GM23248 (cell line): Measurements from ENCODE around the gene RBPJL. TPM values are rescaled to one million over a fixed set of nuclear protein-coding genes. Genes with fewer than 3 reads are reported as not detected.

ENCODE experiments used
- DNase-seq: peaks from one replicate; pipeline ENCODE4 v3.0.0-alpha.2; 2015
- H2AFZ ChIP-seq: fragments of 200-600 bp; sonication (generic); 2 replicates; pipeline ENCODE4 v1.6.1; 2016; ENCODE audit warnings: antibody characterized with exemption
- H3F3A ChIP-seq: fragments of 200-600 bp; sonication (generic); 2 replicates; pipeline ENCODE4 v1.6.1; 2016; ENCODE audit warnings: mild to moderate bottlenecking, antibody characterized with exemption, mixed run types; ENCODE audit not compliant: insufficient read depth
- H3K27ac ChIP-seq: fragments of 200-600 bp; sonication (generic); 2 replicates; pipeline ENCODE4 v1.5.1; 2016; ENCODE audit warnings: mild to moderate bottlenecking
- H3K27me3 ChIP-seq: fragments of 200-600 bp; sonication (generic); replicated peaks from 2 replicates; pipeline ENCODE4 v1.6.1; 2016; ENCODE audit warnings: mild to moderate bottlenecking; ENCODE audit not compliant: insufficient read depth
- H3K36me3 ChIP-seq: fragments of 200-600 bp; sonication (generic); 2 replicates; pipeline ENCODE4 v1.6.1; 2016; ENCODE audit warnings: low read depth, mild to moderate bottlenecking
- H3K4me1 ChIP-seq: fragments of 200-600 bp; sonication (generic); 2 replicates; pipeline ENCODE4 v1.6.1; 2016; ENCODE audit warnings: mild to moderate bottlenecking; ENCODE audit not compliant: insufficient read depth
- H3K4me2 ChIP-seq: fragments of 200-600 bp; sonication (generic); one replicate; pipeline ENCODE4 v1.6.1; 2016; ENCODE audit warnings: mild to moderate bottlenecking; ENCODE audit not compliant: unreplicated experiment
- H3K4me3 ChIP-seq: fragments of 200-600 bp; sonication (generic); 2 replicates; pipeline ENCODE4 v1.5.1; 2016; ENCODE audit warnings: mild to moderate bottlenecking
- H3K79me2 ChIP-seq: fragments of 200-600 bp; sonication (generic); 2 replicates; pipeline ENCODE4 v1.6.1; 2016; ENCODE audit warnings: mild to moderate bottlenecking; ENCODE audit not compliant: insufficient read depth
- H3K9ac ChIP-seq: fragments of 200-600 bp; sonication (generic); 2 replicates; pipeline ENCODE4 v1.6.1; 2016; ENCODE audit warnings: mild to moderate bottlenecking
- H3K9me2 ChIP-seq: fragments of 200-600 bp; sonication (generic); 2 replicates; pipeline ENCODE4 v1.6.1; 2016; ENCODE audit warnings: mixed run types, mild to moderate bottlenecking, moderate library complexity; ENCODE audit not compliant: insufficient read depth
- H3K9me3 ChIP-seq: fragments of 200-600 bp; sonication (generic); one replicate; pipeline ENCODE4 v1.6.1; 2017; ENCODE audit warnings: low read depth
- H4K20me1 ChIP-seq: fragments of 200-600 bp; sonication (generic); 2 replicates; pipeline ENCODE4 v1.6.0; 2016; ENCODE audit not compliant: insufficient read depth
- EZH2 ChIP-seq: fragments of 200-600 bp; sonication (generic); IDR thresholded peaks from 2 replicates; pipeline ENCODE4 v1.6.1; 2018; ENCODE audit warnings: antibody characterized with exemption, mild to moderate bottlenecking; ENCODE audit not compliant: insufficient read depth, poor library complexity, severe bottlenecking
- EZH2phosphoT487 ChIP-seq: fragments of 200-600 bp; sonication (generic); IDR thresholded peaks from 2 replicates; pipeline ENCODE4 v1.6.1; 2018; ENCODE audit warnings: antibody characterized with exemption, moderate library complexity, mild to moderate bottlenecking, low read depth; ENCODE audit not compliant: insufficient read depth
- WGBS, 2 experiments: methylation state at CpG; one replicate each; pipeline ENCODE4 v1.1.6; 2015 to 2017; ENCODE audit warnings: low lambda C conversion rate in 2 of 2, low coverage in 1 of 2; ENCODE audit errors: missing lambda C conversion rate in 2 of 2; 5-methylcytosine and 5-hydroxymethylcytosine counted together
- in situ Hi-C: fragments of 300-500 bp; cut with MboI; formaldehyde crosslinking; loops from 2 replicates; pipeline ENCODE4 v1.15.0; 2020
- polyA plus RNA-seq: library from polyadenylated mRNA; unstranded; fragments of >200 nt; fragmentation: Nextera tagmentation; extraction: Ambion mirVana; gene quantifications from 2 replicates; pipeline ENCODE4 v1.2.1, GENCODE V29; 2016
- total RNA-seq: library from RNA; depleted of rRNA; stranded (reverse); fragments of >200 nt; shearing (Covaris generic); gene quantifications from 2 replicates; pipeline ENCODE4 v1.2.3, GENCODE V29; 2014

RBPJL gene
- total and polyA plus RNA-seq, 2 experiments from 2014 or later, result not detected

- Histone ChIP-seq H3K4me1 (no peaks in the 10 kb centered on the region), H3K4me3 (no peak overlapping the region), H3K27ac (no peak overlapping the region), H3K9me2 (no peaks in the 10 kb centered on the region), H3F3A (no peaks in the 10 kb centered on the region), H3K9ac (no peak overlapping the region), H4K20me1 (no peaks in the 10 kb centered on the region), H3K36me3 (no peaks in the 10 kb centered on the region), H3K27me3 (peaks cover 18% of the 10 kb centered on the region; the same call in 1 of the 2 replicates), H3K79me2 (no peaks in the 10 kb centered on the region), H2AFZ (no peak overlapping the region), H3K4me2 (no peak overlapping the region), H3K9me3 (no peaks in the 10 kb centered on the region)
- in situ Hi-C loops, result loop anchor here (25.0 kb wide), 1 partner anchor 253 kb away; no protein-coding TSS in a partner anchor
- no peak for DNase-seq
- TF ChIP-seq EZH2 (no peak), EZH2phosphoT487 (no peak)
- WGBS, 2 experiments, result 66 to 67% methylated on average over 13 of the region's 13 CpGs
These were observed 16.5 kb upstream of the RBPJL start for GRCh38 chr20:45289942-45290676.

- no peak overlapping the region for H3K4me2 ChIP-seq
- no peak overlapping the region for H2AFZ ChIP-seq
- WGBS, 2 experiments, result 23 to 27% methylated on average over 8 of the region's 8 CpGs
- H3K27me3 ChIP-seq, result peaks cover 12% of the 10 kb centered on the region; the same call in 1 of the 2 replicates
- in situ Hi-C loops, result loop anchor here (25.0 kb wide), 1 partner anchor 254 kb away; no protein-coding TSS in a partner anchor
- no peaks in the 10 kb centered on the region for H3K36me3 ChIP-seq
- no peaks in the 10 kb centered on the region for H3K9me3 ChIP-seq
- no peak overlapping the region for H3K4me3 ChIP-seq
- no peak overlapping the region for H3K9ac ChIP-seq
- H4K20me1 ChIP-seq, result no peaks in the 10 kb centered on the region
- no peaks in the 10 kb centered on the region for H3K9me2 ChIP-seq
- DNase-seq, result peak; percentile 83
- no peaks in the 10 kb centered on the region for H3F3A ChIP-seq
- no peak for TF ChIP-seq EZH2phosphoT487
- H3K79me2 ChIP-seq, result no peaks in the 10 kb centered on the region
- H3K27ac ChIP-seq, result no peak overlapping the region
- H3K4me1 ChIP-seq, result no peaks in the 10 kb centered on the region
These were observed 15.8 kb upstream of the RBPJL start for GRCh38 chr20:45290677-45291355.

- H2AFZ ChIP-seq, result no peak overlapping the region
- no peaks in the 10 kb centered on the region for H3K79me2 ChIP-seq
- H3K9me3 ChIP-seq, result no peaks in the 10 kb centered on the region
- H3F3A ChIP-seq, result no peaks in the 10 kb centered on the region
- H3K9me2 ChIP-seq, result no peaks in the 10 kb centered on the region
- no peak overlapping the region for H3K4me2 ChIP-seq
- no peak overlapping the region for H3K4me3 ChIP-seq
- TF ChIP-seq EZH2phosphoT487 (no peak), EZH2 (no peak)
- no peak overlapping the region for H3K27ac ChIP-seq
- H3K4me1 ChIP-seq, result no peaks in the 10 kb centered on the region
- H4K20me1 ChIP-seq, result no peaks in the 10 kb centered on the region
- no peak for DNase-seq
- WGBS, 2 experiments, result 79 to 84% methylated on average over 9 of the region's 9 CpGs
- no peak overlapping the region for H3K9ac ChIP-seq
- H3K36me3 ChIP-seq, result no peaks in the 10 kb centered on the region
- peaks cover 7% of the 10 kb centered on the region; the same call in 1 of the 2 replicates for H3K27me3 ChIP-seq
- in situ Hi-C loops, result loop anchor here (25.0 kb wide), 1 partner anchor 254 kb away; no protein-coding TSS in a partner anchor
These were observed 15.1 kb upstream of the RBPJL start for GRCh38 chr20:45291526-45291925.

- no peaks in the 10 kb centered on the region for H3K79me2 ChIP-seq
- WGBS, 2 experiments, result 88 to 91% methylated on average over 2 of the region's 2 CpGs
- no peak overlapping the region for H3K4me3 ChIP-seq
- DNase-seq, result no peak
- H4K20me1 ChIP-seq, result no peaks in the 10 kb centered on the region
- no peak overlapping the region for H2AFZ ChIP-seq
- H3K9me3 ChIP-seq, result no peaks in the 10 kb centered on the region
- no peak for TF ChIP-seq EZH2
- no peak for TF ChIP-seq EZH2phosphoT487
- H3K27me3 ChIP-seq, result peaks cover 7% of the 10 kb centered on the region; the same call in 1 of the 2 replicates
- H3K4me1 ChIP-seq, result no peaks in the 10 kb centered on the region
- H3K27ac ChIP-seq, result no peak overlapping the region
- H3K4me2 ChIP-seq, result no peak overlapping the region
- in situ Hi-C loops, result loop anchor here (25.0 kb wide), 1 partner anchor 255 kb away; no protein-coding TSS in a partner anchor
- no peaks in the 10 kb centered on the region for H3K36me3 ChIP-seq
- H3F3A ChIP-seq, result no peaks in the 10 kb centered on the region
- H3K9me2 ChIP-seq, result no peaks in the 10 kb centered on the region
- no peak overlapping the region for H3K9ac ChIP-seq
These were observed 14.3 kb upstream of the RBPJL start for GRCh38 chr20:45292343-45292742.
